H1 (cell line): Measurements from ENCODE around the gene CWC27. TPM values are rescaled to one million over a fixed set of nuclear protein-coding genes. Genes with fewer than 3 reads are reported as not detected.

Experiments
- CTCF ChIA-PET: fragments of 300-600 bp; sonication (Branson Sonifier 250); formaldehyde crosslinking; loops from one replicate; lab custom pipeline; 2021; ENCODE audit not compliant: partially characterized antibody; lab: Charles Lee
- POLR2A ChIA-PET: fragments of 300-600 bp; sonication (Branson Sonifier 250); formaldehyde crosslinking; loops from one replicate; lab custom pipeline; 2021; ENCODE audit warnings: inconsistent platforms; ENCODE audit not compliant: partially characterized antibody; lab: Charles Lee
- DNase-seq, 2 experiments: peaks; one replicate each; pipeline versions ENCODE4 v3.0.0 to v3.0.0-alpha.2; 2010 to 2022; ENCODE audit warnings: low spot score in 2 of 2, low read depth in 1 of 2, mixed read lengths in 1 of 2
- FAIRE-seq: peaks from 2 replicates; lab custom pipeline; 2011; peaks lifted over from hg19 to GRCh38; lab: Jason Lieb, UNC
- H2AFZ ChIP-seq: 2 replicates; pipeline ENCODE4 v1.8.1; 2012; ENCODE audit warnings: low read length, inconsistent platforms
- H2AK5ac ChIP-seq: 2 replicates; pipeline ENCODE4 v1.6.1; 2013; ENCODE audit warnings: low read depth, low read length
- H2BK120ac ChIP-seq: replicated peaks from 2 replicates; pipeline ENCODE3; 2013; ENCODE audit warnings: low read depth, low read length, inconsistent platforms
- H2BK12ac ChIP-seq: 2 replicates; pipeline ENCODE4 v1.6.1; 2013; ENCODE audit warnings: low read depth, low read length
- H2BK15ac ChIP-seq: 2 replicates; pipeline ENCODE4 v1.6.1; 2013; ENCODE audit warnings: low read length
- H2BK20ac ChIP-seq: 2 replicates; pipeline ENCODE4 v1.6.1; 2013; ENCODE audit warnings: low read length
- H2BK5ac ChIP-seq: 2 replicates; pipeline ENCODE4 v1.6.1; 2013; ENCODE audit warnings: low read depth, low read length
- H3K14ac ChIP-seq: 2 replicates; pipeline ENCODE4 v1.6.1; 2013; ENCODE audit warnings: inconsistent platforms; ENCODE audit not compliant: insufficient read length
- H3K18ac ChIP-seq: 2 replicates; pipeline ENCODE4 v1.6.1; 2013; ENCODE audit warnings: low read length; ENCODE audit errors: extremely low read depth
- H3K23ac ChIP-seq: 2 replicates; pipeline ENCODE4 v1.6.1; 2013; ENCODE audit warnings: inconsistent platforms; ENCODE audit not compliant: insufficient read length
- H3K23me2 ChIP-seq: 2 replicates; pipeline ENCODE4 v1.6.1; 2013; ENCODE audit warnings: low read depth, low read length
- H3K27ac ChIP-seq: 2 replicates; pipeline ENCODE4 v1.6.1; 2011; ENCODE audit warnings: low read depth, low read length, inconsistent platforms
- H3K27me3 ChIP-seq, 4 experiments: replicated peaks in 1 of 4; 1 replicate in 1 of 4; 2 replicates in 3 of 4; pipeline versions ENCODE4 v1.6.1 to v1.8.1; 2011 to 2013; ENCODE audit warnings: low read length in 3 of 4, mild to moderate bottlenecking in 3 of 4, inconsistent platforms in 2 of 4, mixed read lengths in 2 of 4, moderate library complexity in 1 of 4; ENCODE audit not compliant: control insufficient read depth in 3 of 4, insufficient read depth in 3 of 4; ENCODE audit errors: extremely low read depth in 1 of 4
- H3K36me3 ChIP-seq, 4 experiments: 2 replicates each; pipeline versions ENCODE4 v1.6.1 to v1.8.1; 2011 to 2013; ENCODE audit warnings: mild to moderate bottlenecking in 4 of 4, low read length in 3 of 4, moderate library complexity in 2 of 4, control low read depth in 1 of 4, inconsistent platforms in 1 of 4; ENCODE audit not compliant: insufficient read depth in 4 of 4, control insufficient read depth in 2 of 4
- H3K4ac ChIP-seq: replicated peaks from 2 replicates; pipeline ENCODE3; 2013; ENCODE audit warnings: low read length, low read depth, mixed read lengths, inconsistent platforms; ENCODE audit not compliant: insufficient read length
- H3K4me1 ChIP-seq, 4 experiments: replicated peaks in 1 of 4; 1 replicate in 1 of 4; 2 replicates in 3 of 4; pipeline versions ENCODE4 v1.6.1 to v1.8.1; 2011 to 2013; ENCODE audit warnings: low read length in 3 of 4, inconsistent platforms in 2 of 4, mixed read lengths in 1 of 4; ENCODE audit not compliant: insufficient read depth in 4 of 4, control insufficient read depth in 3 of 4
- H3K4me2 ChIP-seq, 2 experiments: 2 replicates each; pipeline versions ENCODE4 v1.6.1 to v1.8.1; 2011 to 2013; ENCODE audit warnings: low read depth in 2 of 2, low read length in 2 of 2, control low read depth in 1 of 2, inconsistent platforms in 1 of 2, mild to moderate bottlenecking in 1 of 2; ENCODE audit not compliant: insufficient read depth in 1 of 2
- H3K4me3 ChIP-seq, 4 experiments: fragments of 200-600, 300-600 bp in 1 of 4; sonication (generic), shearing (Covaris generic), sonication (Bioruptor Twin) in 1 of 4; 2 replicates each; pipeline versions ENCODE4 v1.5.1 to v1.8.1; 2011 to 2016; ENCODE audit warnings: low read length in 4 of 4, low read depth in 3 of 4, control low read depth in 2 of 4, inconsistent platforms in 2 of 4, mild to moderate bottlenecking in 2 of 4, mixed read lengths in 1 of 4, moderate library complexity in 1 of 4; ENCODE audit not compliant: insufficient read depth in 2 of 4; ENCODE audit errors: extremely low read depth in 1 of 4
- H3K56ac ChIP-seq: replicated peaks from 2 replicates; pipeline ENCODE3; 2013; ENCODE audit warnings: low read depth, mild to moderate bottlenecking, mixed read lengths, low read length, inconsistent platforms; ENCODE audit not compliant: insufficient read length
- H3K79me1 ChIP-seq: 2 replicates; pipeline ENCODE4 v1.6.1; 2013; ENCODE audit warnings: low read depth, low read length, control low read depth
- H3K79me2 ChIP-seq, 2 experiments: 2 replicates each; pipeline versions ENCODE4 v1.6.1 to v1.8.1; 2012 to 2013; ENCODE audit warnings: low read length in 2 of 2, mild to moderate bottlenecking in 2 of 2, inconsistent platforms in 1 of 2; ENCODE audit not compliant: insufficient read depth in 2 of 2, control insufficient read depth in 1 of 2
- H3K9ac ChIP-seq, 4 experiments: replicated peaks in 1 of 4; 1 replicate in 1 of 4; 2 replicates in 3 of 4; pipeline versions ENCODE4 v1.6.1 to v1.8.1; 2011 to 2013; ENCODE audit warnings: low read depth in 3 of 4, low read length in 3 of 4, control low read depth in 2 of 4, mild to moderate bottlenecking in 2 of 4, moderate library complexity in 2 of 4, inconsistent platforms in 1 of 4; ENCODE audit errors: extremely low read depth in 1 of 4
- H3K9me3 ChIP-seq, 2 experiments: 2 replicates each; pipeline versions ENCODE4 v1.6.1 to v1.8.1; 2012 to 2013; ENCODE audit warnings: mild to moderate bottlenecking in 2 of 2, moderate library complexity in 2 of 2, control low read depth in 1 of 2, inconsistent platforms in 1 of 2, low read depth in 1 of 2, low read length in 1 of 2, mixed read lengths in 1 of 2; ENCODE audit not compliant: insufficient read depth in 2 of 2
- H4K20me1 ChIP-seq, 2 experiments: replicated peaks in 1 of 2; 2 replicates each; pipeline versions ENCODE3 to v1.8.1; 2011 to 2013; ENCODE audit warnings: inconsistent platforms in 2 of 2, low read length in 2 of 2, mild to moderate bottlenecking in 1 of 2; ENCODE audit not compliant: insufficient read depth in 2 of 2, control insufficient read depth in 1 of 2
- H4K5ac ChIP-seq: 2 replicates; pipeline ENCODE4 v1.6.1; 2013; ENCODE audit warnings: low read length, low read depth, mixed read lengths, inconsistent platforms; ENCODE audit not compliant: insufficient read length
- H4K8ac ChIP-seq: 2 replicates; pipeline ENCODE4 v1.8.0; 2013; ENCODE audit warnings: mild to moderate bottlenecking, moderate library complexity, low read length, inconsistent platforms; ENCODE audit not compliant: insufficient read depth; ENCODE audit errors: extremely low read depth
- H4K91ac ChIP-seq: replicated peaks from 2 replicates; pipeline ENCODE3; 2013; ENCODE audit warnings: low read length, mixed read lengths, inconsistent platforms; ENCODE audit not compliant: insufficient read length
- ATF2 ChIP-seq: IDR thresholded peaks from 2 replicates; pipeline ENCODE4 v1.6.1; 2012; ENCODE audit warnings: low read length, inconsistent platforms
- RAD21 ChIP-seq, 2 experiments: IDR thresholded peaks in 1 of 2; conservative IDR thresholded peaks in 1 of 2; 2 replicates each; pipeline ENCODE4 v1.6.1; 2011; ENCODE audit warnings: low read depth in 2 of 2, low read length in 2 of 2, improper control_type of control experiment in 1 of 2, inconsistent platforms in 1 of 2, mild to moderate bottlenecking in 1 of 2, moderate library complexity in 1 of 2
- WGBS, 2 experiments: shearing (Covaris generic) in 1 of 2; methylation state at CpG; one replicate each; pipeline versions ENCODE4 v1.1.6 to v1.1.7; 2013 to 2015; ENCODE audit warnings: low lambda C conversion rate in 2 of 2, mixed read lengths in 2 of 2, inconsistent platforms in 1 of 2, low coverage in 1 of 2, missing lambda C conversion rate in 1 of 2; ENCODE audit not compliant: insufficient replicate concordance in 2 of 2, insufficient coverage in 1 of 2, insufficient read length in 1 of 2; ENCODE audit errors: extremely low coverage in 1 of 2, missing lambda C conversion rate in 1 of 2; 5-methylcytosine and 5-hydroxymethylcytosine counted together
- polyA plus RNA-seq, 7 experiments: library from polyadenylated mRNA; depleted of rRNA in 3 of 7; stranded (reverse) in 5 of 7; unstranded in 2 of 7; fragments of >200 nt in 5 of 7; fragments of 200-250 nt in 2 of 7; gene quantifications; 1 replicate in 5 of 7; 2 replicates in 1 of 7; 4 replicates in 1 of 7; pipeline versions ENCODE4 v1.2.1 to v1.2.3, GENCODE V29; 2011 to 2013; ENCODE audit warnings: missing spikeins in 2 of 7, mixed read lengths in 2 of 7
- total RNA-seq: library from RNA; stranded (reverse); fragmentation: NEBNext Ultra II Directional; extraction: Animal tissue kit (Norgen Biotek cat#: 25700); gene quantifications from 2 replicates; pipeline ENCODE4 v1.2.1, GENCODE V29; 2021

CWC27 gene
- total and polyA plus RNA-seq, 2 of the 8 experiments (the other 6 are each of a cell fraction or from before 2014, with no cell fraction given): 24.9 to 43.4 TPM

- Histone ChIP-seq H2BK20ac (no peak overlapping the region), H3K4me2 (no peak overlapping the region), H2BK12ac (no peak overlapping the region), H2BK120ac (no peak overlapping the region), H4K8ac (no peak overlapping the region), H3K4ac (no peak overlapping the region), H3K18ac (no peak overlapping the region), H3K4me3 (no peak overlapping the region), H3K23me2 (no peaks in the 10 kb centered on the region), H2BK15ac (no peak overlapping the region), H3K27me3 (no peaks in the 10 kb centered on the region), H4K91ac (no peak overlapping the region), H3K9me3 (no peaks in the 10 kb centered on the region), H3K79me1 (no peaks in the 10 kb centered on the region), H2AFZ (no peak overlapping the region), H3K79me2 (no peaks in the 10 kb centered on the region), H4K20me1 (no peaks in the 10 kb centered on the region), H2AK5ac (no peak overlapping the region), H4K5ac (no peak overlapping the region), H3K23ac (no peak overlapping the region), H3K14ac (no peak overlapping the region), H3K4me1 (no peaks in the 10 kb centered on the region), H3K27ac (no peak overlapping the region), H3K56ac (no peak overlapping the region), H2BK5ac (no peak overlapping the region), H3K9ac (no peak overlapping the region), H3K36me3 (no peaks in the 10 kb centered on the region)
- WGBS, 2 experiments: 100% methylated on average over 1 of the region's 1 CpG; no CpG with 5 or more reads in 1 of the 2 experiments
- FAIRE-seq (no peak), DNase-seq (no peak)
- CTCF ChIA-PET: interaction anchor here (0.8 to 1.7 kb wide), 4 partner anchors 12 to 315 kb away, joined by 3 to 6 read pairs (median 4); no protein-coding TSS in a partner anchor
- POLR2A ChIA-PET: no interaction called here
- TF ChIP-seq ATF2 (no peak), RAD21 (IDR thresholded peaks at IDR 0.05 in 1 of 2, conservative IDR thresholded peaks at IDR 0.05 in 1 of 2; ENCODE audit: low read depth in 2 of 2, low read length in 2 of 2) (no peak)
Observed at GRCh38 chr5:64947031-64947430, 178.3 kb downstream of the CWC27 start.
